IgD-negative memory B cell (primary cell): ENCODE data around the gene CLRN3. TPM values are rescaled to one million over a fixed set of nuclear protein-coding genes. Genes with fewer than 3 reads are reported as not detected.

ENCODE experiments used
- H3K27ac Mint-ChIP-seq, 3 donors: one replicate each; pipeline ENCODE4 v1.8.0; 2020 to 2022; ENCODE audit warnings: mild to moderate bottlenecking in 3 of 3, mixed read lengths in 3 of 3, moderate library complexity in 1 of 3
- H3K27me3 Mint-ChIP-seq: one replicate; pipeline ENCODE4 v1.8.0; 2021; ENCODE audit warnings: mixed read lengths
- H3K36me3 Mint-ChIP-seq: one replicate; pipeline ENCODE4 v1.8.0; 2020; ENCODE audit warnings: mild to moderate bottlenecking, mixed read lengths
- H3K4me1 Mint-ChIP-seq, 3 donors: one replicate each; pipeline ENCODE4 v1.8.0; 2020 to 2022; ENCODE audit warnings: mixed read lengths in 3 of 3, mild to moderate bottlenecking in 1 of 3
- H3K4me3 Mint-ChIP-seq, 4 donors: one replicate each; pipeline ENCODE4 v1.8.0; 2020 to 2022; ENCODE audit warnings: mild to moderate bottlenecking in 4 of 4, mixed read lengths in 4 of 4, moderate library complexity in 3 of 4
- H3K9me3 Mint-ChIP-seq, 3 donors: one replicate each; pipeline ENCODE4 v1.8.0; 2020 to 2021; ENCODE audit warnings: mixed read lengths in 3 of 3, mild to moderate bottlenecking in 1 of 3
- polyA plus RNA-seq: library from polyadenylated mRNA; unstranded; fragments of 300-500 nt; fragmentation: Illumina TruSeq; gene quantifications from one replicate; pipeline ENCODE4 v1.2.3, GENCODE V29; 2021

CLRN3 gene
- polyA plus RNA-seq = not detected

DNA sequence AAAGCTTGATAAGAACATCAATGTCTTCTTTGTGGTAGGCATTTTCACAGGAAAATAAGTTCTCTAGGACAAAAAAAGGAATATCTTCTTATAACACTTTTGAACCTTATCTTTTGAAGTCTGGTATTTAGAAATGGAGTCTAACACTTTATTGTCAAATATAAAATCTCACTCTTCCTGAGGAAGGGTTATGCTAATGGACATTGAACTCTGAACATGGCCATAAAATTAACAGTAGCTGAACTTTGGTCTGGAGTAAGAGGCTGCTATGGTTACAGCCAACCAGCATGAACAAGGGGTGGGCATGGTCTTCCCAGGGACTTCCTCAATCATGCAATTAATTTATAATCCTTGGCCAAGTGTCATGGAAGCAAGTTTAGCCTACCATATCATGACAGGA, at the start of gene CLRN3:
CLRN3 (minus strand) TSS at position 199 of the 400 bp plus-strand sequence; CDS start at position 42, 157 bp downstream.
- H3K27ac Mint-ChIP-seq = no peak within 1 kb of the TSS
- H3K4me3 Mint-ChIP-seq = no peak within 1 kb of the TSS

GRCh38 chr10:127940866-127941640, 48.3 kb upstream of the CLRN3 start:
- Mint-ChIP-seq H3K4me3 (no peak overlapping the region), H3K9me3 (peaks cover 0 to 5% (median 0%) of the 10 kb centered on the region in 3 donors), H3K36me3 (no peaks in the 10 kb centered on the region), H3K27me3 (peaks cover 14% of the 10 kb centered on the region), H3K27ac (no peak overlapping the region), H3K4me1 (peaks cover 7 to 10% (median 9%) of the 10 kb centered on the region in 3 donors)

More for the DNA sequence above, at the start of gene CLRN3:
- Mint-ChIP-seq H3K27me3 (peaks cover 8% of the 10 kb centered on the region), H3K36me3 (no peaks in the 10 kb centered on the region), H3K4me1 (no peaks in the 10 kb centered on the region), H3K9me3 (peaks cover 0 to 4% (median 0%) of the 10 kb centered on the region in 3 donors)

GRCh38 chr10:127939786-127940330, 47.1 kb upstream of the CLRN3 start:
- Mint-ChIP-seq H3K27me3 (peaks cover 16% of the 10 kb centered on the region), H3K9me3 (peaks cover 0 to 5% (median 0%) of the 10 kb centered on the region in 3 donors), H3K4me3 (no peak overlapping the region), H3K4me1 (peaks cover 0 to 2% (median 1%) of the 10 kb centered on the region in 3 donors), H3K27ac (no peak overlapping the region), H3K36me3 (no peaks in the 10 kb centered on the region)

DNA sequence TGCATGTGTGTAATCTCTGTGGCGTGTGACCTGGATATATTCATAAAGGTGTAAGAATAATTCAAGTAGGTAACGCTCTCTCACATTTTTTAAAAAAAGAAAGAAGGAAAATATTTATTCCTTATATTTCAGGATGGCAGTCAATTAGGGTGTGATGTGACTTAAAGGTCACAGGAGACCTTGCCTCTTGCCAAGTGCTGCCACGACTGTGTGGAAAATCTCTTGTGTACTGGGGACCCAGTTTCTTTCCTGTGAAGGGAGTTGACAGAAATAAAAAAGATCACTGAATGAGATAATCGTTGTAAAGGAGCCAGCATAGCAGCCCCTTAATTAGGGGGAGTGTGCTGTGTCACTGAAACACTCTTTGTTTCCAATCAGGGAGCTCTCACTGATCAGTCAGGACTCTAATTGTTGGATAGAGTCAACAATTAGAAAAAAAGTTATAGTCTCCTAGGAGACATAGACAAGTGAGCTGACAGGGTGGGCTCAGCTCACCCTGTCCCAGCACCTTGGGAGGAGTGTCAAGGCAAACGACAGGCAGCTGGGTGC, 45.2 kb upstream of the CLRN3 start:
- H3K27ac Mint-ChIP-seq = no peak overlapping the region
- H3K4me1 Mint-ChIP-seq = peaks cover 0 to 1% (median 0%) of the 10 kb centered on the region in 3 donors
- H3K4me3 Mint-ChIP-seq = no peak overlapping the region
- H3K9me3 Mint-ChIP-seq = peaks cover 0 to 3% (median 0%) of the 10 kb centered on the region in 3 donors
- H3K27me3 Mint-ChIP-seq = peaks cover 16% of the 10 kb centered on the region
- H3K36me3 Mint-ChIP-seq = no peaks in the 10 kb centered on the region

GRCh38 chr10:127937069-127937468, 44.3 kb upstream of the CLRN3 start:
- Mint-ChIP-seq H3K36me3 (no peaks in the 10 kb centered on the region), H3K27me3 (peaks cover 14% of the 10 kb centered on the region), H3K4me1 (peaks cover 0 to 1% (median 0%) of the 10 kb centered on the region in 3 donors), H3K9me3 (peaks cover 0 to 1% (median 0%) of the 10 kb centered on the region in 3 donors), H3K27ac (no peak overlapping the region), H3K4me3 (no peak overlapping the region)

DNA sequence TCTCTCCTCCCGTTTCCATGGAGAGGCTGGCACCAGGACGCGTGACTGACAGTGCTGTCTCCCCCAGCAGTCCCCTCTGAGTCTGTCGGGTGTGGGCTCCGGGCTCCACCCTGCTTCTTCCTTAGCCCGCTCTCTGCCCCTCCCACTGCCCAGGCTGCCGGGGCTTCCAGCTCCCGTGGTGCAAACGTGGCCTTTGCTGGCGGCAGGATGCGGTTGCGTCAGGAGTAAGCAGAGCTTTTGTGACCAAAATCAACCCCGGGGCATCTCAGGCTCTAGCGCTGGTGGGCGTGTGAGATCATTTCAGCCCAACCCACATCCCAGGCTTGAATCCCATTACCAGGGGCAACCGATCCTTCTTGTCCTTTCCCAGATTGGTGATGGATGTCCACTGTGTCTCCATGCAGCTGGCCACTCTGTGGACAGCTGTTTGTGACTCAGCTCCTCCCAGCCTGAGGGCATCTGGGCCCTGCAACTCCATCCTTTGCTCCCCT, 42.4 kb upstream of the CLRN3 start:
- H3K27ac Mint-ChIP-seq = no peak overlapping the region
- H3K4me1 Mint-ChIP-seq = no peaks in the 10 kb centered on the region
- no peaks in the 10 kb centered on the region for H3K36me3 Mint-ChIP-seq
- H3K27me3 Mint-ChIP-seq = peaks cover 11% of the 10 kb centered on the region
- peaks cover 0 to 1% (median 0%) of the 10 kb centered on the region in 3 donors for H3K9me3 Mint-ChIP-seq
- no peak overlapping the region for H3K4me3 Mint-ChIP-seq

DNA sequence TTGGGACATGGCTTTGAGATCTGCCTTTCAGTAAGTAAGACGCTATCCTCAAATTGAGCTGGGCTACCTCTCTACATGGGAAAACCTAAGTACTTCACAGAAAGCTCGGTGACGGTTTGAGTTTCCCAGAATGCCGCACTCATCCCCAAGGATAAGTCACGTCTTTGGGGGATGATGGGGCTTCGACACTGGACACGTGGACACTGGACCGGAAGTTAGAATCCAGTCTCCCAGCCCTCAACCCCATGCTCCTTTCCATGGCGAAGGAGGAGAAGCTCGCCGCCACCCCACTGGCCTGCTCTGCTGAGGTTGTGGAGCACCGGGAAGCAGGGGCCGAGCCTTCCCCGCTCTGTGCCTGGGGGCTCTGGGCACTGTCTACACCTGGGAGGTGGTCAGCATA, 41.6 kb upstream of the CLRN3 start:
- Mint-ChIP-seq H3K4me3 (no peak overlapping the region), H3K27me3 (peaks cover 10% of the 10 kb centered on the region), H3K27ac (no peak overlapping the region), H3K9me3 (peaks cover 0 to 1% (median 0%) of the 10 kb centered on the region in 3 donors), H3K4me1 (no peaks in the 10 kb centered on the region), H3K36me3 (no peaks in the 10 kb centered on the region)

- peaks cover 0 to under 1% (median 0%) of the 10 kb centered on the region in 3 donors for H3K9me3 Mint-ChIP-seq
These were observed 40.5 kb upstream of the CLRN3 start for GRCh38 chr10:127933271-127933670.

DNA sequence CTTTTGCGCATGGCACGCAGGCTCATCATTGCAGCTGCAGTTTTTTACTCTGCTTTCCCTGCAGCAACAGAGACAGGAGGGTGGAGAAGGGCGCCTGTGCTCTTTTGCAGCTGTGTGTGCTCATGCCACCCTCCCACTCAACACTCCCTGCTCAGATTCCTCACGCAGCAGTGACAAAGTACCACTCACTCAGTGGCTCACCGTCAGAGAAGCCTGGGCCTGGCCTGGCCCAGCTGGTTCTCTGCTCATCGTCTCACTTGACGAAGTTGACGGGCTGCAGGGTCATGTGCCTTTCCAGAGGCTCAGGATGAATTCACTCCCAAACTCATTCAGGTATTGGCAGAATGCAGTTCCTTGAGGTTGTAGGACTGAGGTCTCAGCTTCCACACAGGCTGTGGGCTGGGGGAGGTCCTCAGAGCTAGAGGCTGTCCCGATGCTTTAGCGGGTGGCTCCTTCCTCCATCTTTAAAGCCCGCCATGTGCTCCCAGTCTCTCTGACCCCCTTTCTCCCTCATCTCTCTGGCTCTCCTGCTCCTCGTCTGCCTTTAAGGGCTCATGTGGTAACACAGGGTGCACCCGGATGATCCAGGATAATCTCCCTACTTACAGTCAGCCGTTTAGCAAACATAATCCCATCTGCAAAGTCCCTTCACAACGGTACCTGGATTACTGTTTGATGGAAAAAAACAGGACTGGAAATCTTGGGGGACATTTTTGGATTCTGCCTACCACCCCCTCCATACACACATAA, 40.0 kb upstream of the CLRN3 start:
- H3K36me3 Mint-ChIP-seq = no peaks in the 10 kb centered on the region
- H3K9me3 Mint-ChIP-seq = no peaks in the 10 kb centered on the region
- H3K4me3 Mint-ChIP-seq = no peak overlapping the region
- peaks cover 11% of the 10 kb centered on the region for H3K27me3 Mint-ChIP-seq
- H3K27ac Mint-ChIP-seq = no peak overlapping the region
- H3K4me1 Mint-ChIP-seq = no peaks in the 10 kb centered on the region

More at GRCh38 chr10:127933271-127933670, 40.5 kb upstream of the CLRN3 start:
- no peaks in the 10 kb centered on the region for H3K36me3 Mint-ChIP-seq
- H3K27ac Mint-ChIP-seq = no peak overlapping the region
- H3K4me1 Mint-ChIP-seq = no peaks in the 10 kb centered on the region
- peaks cover 14% of the 10 kb centered on the region for H3K27me3 Mint-ChIP-seq
- no peak overlapping the region for H3K4me3 Mint-ChIP-seq

- no peaks in the 10 kb centered on the region for H3K4me1 Mint-ChIP-seq
- no peak overlapping the region for H3K4me3 Mint-ChIP-seq
- H3K27me3 Mint-ChIP-seq = peaks cover 9% of the 10 kb centered on the region
- no peaks in the 10 kb centered on the region for H3K36me3 Mint-ChIP-seq
- H3K27ac Mint-ChIP-seq = no peak overlapping the region
- no peaks in the 10 kb centered on the region for H3K9me3 Mint-ChIP-seq
These were observed 35.5 kb upstream of the CLRN3 start for GRCh38 chr10:127928021-127928806.

DNA sequence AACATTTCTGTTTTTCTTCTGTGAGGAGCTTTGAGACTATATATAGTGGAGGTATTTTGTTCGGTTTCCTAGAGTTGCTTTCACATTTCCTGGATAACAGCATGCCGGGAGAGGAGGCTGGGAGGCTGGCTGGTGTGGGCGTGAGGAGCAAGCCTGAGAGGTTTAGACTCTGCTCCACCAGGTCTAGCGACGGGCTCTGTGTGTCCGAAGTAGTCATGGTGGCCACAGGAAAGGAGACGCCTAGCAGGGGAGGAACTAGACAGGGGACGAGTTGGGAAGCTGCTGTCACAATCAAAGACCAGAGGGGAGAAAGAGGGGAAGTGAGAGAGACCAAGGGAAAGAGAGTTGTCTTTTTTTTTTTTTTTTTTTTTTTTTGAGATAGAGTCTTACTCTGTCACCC, 33.7 kb upstream of the CLRN3 start:
- Mint-ChIP-seq H3K27ac (no peak overlapping the region), H3K4me1 (no peaks in the 10 kb centered on the region), H3K9me3 (no peaks in the 10 kb centered on the region), H3K36me3 (no peaks in the 10 kb centered on the region), H3K27me3 (peaks cover 9% of the 10 kb centered on the region), H3K4me3 (no peak overlapping the region)

DNA sequence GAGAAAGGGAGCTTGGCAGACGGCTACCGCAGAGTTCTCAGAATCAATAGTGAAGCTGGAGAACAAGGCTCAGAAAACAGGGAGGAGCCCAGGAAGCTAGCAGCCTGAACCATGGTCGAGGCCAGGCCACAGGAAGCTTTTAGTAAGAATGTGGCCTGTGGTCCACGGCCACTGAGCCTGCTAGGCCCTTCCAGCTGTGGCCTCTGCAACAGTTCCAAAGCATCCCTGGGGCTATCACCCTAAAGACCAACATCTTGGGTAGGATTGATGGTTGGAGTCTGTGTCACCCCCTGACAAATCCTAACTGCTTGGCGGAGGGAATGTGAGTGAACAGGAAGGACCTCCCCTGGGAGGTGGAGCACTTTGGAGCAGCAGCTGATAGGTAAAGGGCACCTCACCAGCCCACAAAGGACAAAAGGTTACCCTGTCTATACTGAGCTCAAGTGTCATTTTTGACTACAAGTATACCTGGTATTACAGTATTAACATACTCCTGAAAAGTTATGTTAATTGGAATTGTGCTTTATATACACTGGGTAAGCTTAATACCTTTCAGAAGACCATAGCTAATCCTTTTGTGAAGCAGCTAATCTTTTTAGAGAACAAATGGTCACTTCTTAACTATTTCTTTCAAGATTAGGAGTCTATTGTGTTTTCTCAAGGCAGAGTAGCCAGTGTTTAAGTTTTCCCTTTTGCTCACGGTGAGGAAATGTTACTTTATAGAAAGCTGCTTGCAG, 32.9 kb upstream of the CLRN3 start:
- no peaks in the 10 kb centered on the region for H3K36me3 Mint-ChIP-seq
- no peak overlapping the region for H3K4me3 Mint-ChIP-seq
- H3K27ac Mint-ChIP-seq = no peak overlapping the region
- H3K4me1 Mint-ChIP-seq = no peaks in the 10 kb centered on the region
- no peaks in the 10 kb centered on the region for H3K9me3 Mint-ChIP-seq
- H3K27me3 Mint-ChIP-seq = peaks cover 9% of the 10 kb centered on the region

DNA sequence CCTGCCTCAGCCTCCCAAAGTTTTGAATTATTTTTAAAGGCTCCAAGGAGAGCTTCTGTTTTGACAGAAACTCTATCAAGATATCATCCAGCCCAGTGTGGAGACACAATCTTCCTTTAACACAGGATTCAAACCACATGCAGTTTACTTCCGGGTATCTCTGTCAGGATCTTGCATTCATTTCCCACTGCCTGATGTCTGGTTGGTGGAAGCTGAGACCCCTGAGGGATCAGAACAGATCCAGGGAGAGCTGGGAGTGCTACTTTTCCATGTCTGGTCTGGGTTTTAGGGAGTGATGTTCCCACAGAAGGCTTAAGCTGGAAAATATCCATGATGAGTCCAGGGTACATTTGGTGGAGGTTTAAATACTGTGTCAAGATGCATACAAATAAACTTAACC, 30.9 kb upstream of the CLRN3 start:
- no peaks in the 10 kb centered on the region for H3K9me3 Mint-ChIP-seq
- H3K36me3 Mint-ChIP-seq = no peaks in the 10 kb centered on the region
- no peak overlapping the region for H3K27ac Mint-ChIP-seq
- H3K27me3 Mint-ChIP-seq = peaks cover 9% of the 10 kb centered on the region
- H3K4me3 Mint-ChIP-seq = no peak overlapping the region
- no peaks in the 10 kb centered on the region for H3K4me1 Mint-ChIP-seq
